ENCODE results near the gene VPS26A.

VPS26A gene

DNA sequence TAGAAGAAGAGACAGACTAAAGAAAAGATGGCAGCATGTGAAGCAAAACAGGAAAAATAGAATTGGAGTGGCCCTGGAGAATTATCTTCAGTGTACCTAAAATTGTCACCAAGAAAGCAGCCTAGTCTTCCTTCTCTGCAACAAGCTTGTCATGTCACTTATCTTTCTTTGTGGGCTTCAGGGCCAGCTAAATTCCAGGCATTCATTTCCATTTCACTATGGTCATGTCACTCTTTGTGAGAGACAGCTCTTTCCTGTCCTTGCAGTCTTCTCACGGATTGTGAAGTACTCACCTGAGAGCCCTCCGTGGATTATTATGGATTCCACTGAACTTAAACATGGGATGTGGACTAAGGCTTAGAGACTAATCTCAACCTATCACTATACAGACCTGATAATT, 87.1 kb downstream of the VPS26A start:
- no peaks in the 10 kb centered on the region for H3K27me3 Mint-ChIP-seq
- H3K27ac Mint-ChIP-seq: no peak overlapping the region
- DNase-seq (ENCODE audit: low spot score in 2 of 2): no peak
- H3K9me3 Mint-ChIP-seq: peaks cover 3% of the 10 kb centered on the region
- H3K4me1 Mint-ChIP-seq: peaks cover 15% of the 10 kb centered on the region
- no peak for ATAC-seq (ENCODE audit: low read depth)
- H3K36me3 Mint-ChIP-seq: peaks cover 15% of the 10 kb centered on the region
- H3K4me3 Mint-ChIP-seq: no peak overlapping the region

DNA sequence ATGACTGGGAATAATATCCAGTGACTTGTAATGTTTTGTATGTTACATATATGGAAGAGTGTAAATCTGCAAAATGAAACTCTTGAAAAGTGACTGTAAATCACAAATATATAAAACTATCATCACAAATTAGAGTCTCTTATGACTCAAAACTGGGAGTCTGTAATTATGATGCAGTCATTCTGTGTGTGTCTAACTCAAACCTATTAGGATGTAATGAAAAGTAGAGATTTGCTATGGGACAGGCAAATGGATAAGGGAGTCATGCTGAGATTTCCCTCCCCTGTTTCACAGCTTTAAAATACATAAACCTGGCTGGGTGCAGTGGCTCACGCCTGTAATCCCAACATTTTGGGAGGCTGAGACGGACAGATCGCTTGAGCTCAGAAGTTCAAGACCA, 87.5 kb downstream of the VPS26A start:
- Mint-ChIP-seq H3K27me3 (no peaks in the 10 kb centered on the region), H3K4me3 (no peak overlapping the region), H3K9me3 (peaks cover 3% of the 10 kb centered on the region), H3K4me1 (peaks cover 15% of the 10 kb centered on the region), H3K36me3 (peaks cover 11% of the 10 kb centered on the region), H3K27ac (no peak overlapping the region)
- no peak for DNase-seq (ENCODE audit: low spot score in 2 of 2)
- ATAC-seq (ENCODE audit: low read depth): no peak

DNA sequence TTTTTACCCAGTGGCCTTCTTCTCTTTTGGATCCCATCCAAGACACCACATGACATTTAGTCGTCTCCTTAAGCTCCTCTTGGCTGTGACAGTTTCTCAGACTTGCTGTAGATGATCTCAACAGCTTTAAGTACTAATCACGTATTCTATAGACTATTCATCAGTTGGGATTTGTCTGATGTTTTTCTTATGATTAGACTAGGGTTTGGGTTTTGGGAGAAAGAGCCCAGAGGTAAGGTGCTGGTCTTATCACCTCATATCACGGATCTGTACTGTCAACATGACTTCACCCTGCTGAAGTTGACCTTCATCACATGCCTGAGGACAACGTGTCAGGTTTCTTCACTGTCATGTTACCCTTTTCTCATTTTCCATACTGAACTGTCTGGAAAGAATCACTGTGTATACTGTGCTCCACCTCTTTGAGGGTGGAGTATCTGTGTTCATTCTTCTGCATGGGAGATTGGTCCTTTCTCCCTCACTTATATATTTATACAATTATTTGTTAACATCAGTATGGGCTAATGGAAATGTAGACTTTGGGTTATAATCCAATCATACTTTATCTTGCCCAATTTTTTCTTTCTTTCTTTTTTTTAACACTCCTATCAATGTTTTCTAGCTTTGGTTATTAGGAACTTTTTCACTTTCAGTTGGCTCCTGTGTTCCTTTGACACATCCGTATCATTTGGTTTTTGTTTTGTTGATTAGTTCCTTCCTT, 89.8 kb downstream of the VPS26A start:
- peaks cover 6% of the 10 kb centered on the region for H3K36me3 Mint-ChIP-seq
- no peak for DNase-seq (ENCODE audit: low spot score in 2 of 2)
- H3K27ac Mint-ChIP-seq: no peak overlapping the region
- no peaks in the 10 kb centered on the region for H3K27me3 Mint-ChIP-seq
- peaks cover 3% of the 10 kb centered on the region for H3K9me3 Mint-ChIP-seq
- H3K4me3 Mint-ChIP-seq: no peak overlapping the region
- no peak for ATAC-seq (ENCODE audit: low read depth)
- peaks cover 13% of the 10 kb centered on the region for H3K4me1 Mint-ChIP-seq

DNA sequence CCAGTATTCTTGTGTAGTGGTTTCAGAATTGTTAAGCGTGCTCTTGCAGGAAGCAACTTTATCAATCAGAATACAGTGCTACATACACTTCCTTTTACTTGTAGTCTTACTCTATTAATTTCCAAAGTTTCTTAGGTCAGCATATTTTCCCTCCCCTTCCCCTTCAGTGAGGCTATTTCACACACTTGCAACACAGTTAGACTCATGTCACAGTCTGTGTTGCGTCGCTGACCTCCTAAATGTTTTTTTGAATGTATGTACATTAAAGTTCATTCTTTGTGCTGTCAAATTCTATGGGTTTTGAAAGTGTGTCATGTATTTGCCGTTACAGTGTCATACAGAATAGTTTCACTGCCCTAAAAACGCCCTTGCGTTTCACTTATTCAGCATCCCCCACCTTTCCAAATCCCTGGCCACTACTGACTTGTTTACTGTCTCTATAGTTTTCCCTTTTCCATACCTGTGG, 90.7 kb downstream of the VPS26A start:
- ATAC-seq (ENCODE audit: low read depth) (no peak), DNase-seq (ENCODE audit: low spot score in 2 of 2) (no peak)
- Mint-ChIP-seq H3K4me3 (no peak overlapping the region), H3K9me3 (peaks cover 3% of the 10 kb centered on the region), H3K4me1 (peaks cover 9% of the 10 kb centered on the region), H3K36me3 (no peaks in the 10 kb centered on the region), H3K27ac (no peak overlapping the region), H3K27me3 (no peaks in the 10 kb centered on the region)

DNA sequence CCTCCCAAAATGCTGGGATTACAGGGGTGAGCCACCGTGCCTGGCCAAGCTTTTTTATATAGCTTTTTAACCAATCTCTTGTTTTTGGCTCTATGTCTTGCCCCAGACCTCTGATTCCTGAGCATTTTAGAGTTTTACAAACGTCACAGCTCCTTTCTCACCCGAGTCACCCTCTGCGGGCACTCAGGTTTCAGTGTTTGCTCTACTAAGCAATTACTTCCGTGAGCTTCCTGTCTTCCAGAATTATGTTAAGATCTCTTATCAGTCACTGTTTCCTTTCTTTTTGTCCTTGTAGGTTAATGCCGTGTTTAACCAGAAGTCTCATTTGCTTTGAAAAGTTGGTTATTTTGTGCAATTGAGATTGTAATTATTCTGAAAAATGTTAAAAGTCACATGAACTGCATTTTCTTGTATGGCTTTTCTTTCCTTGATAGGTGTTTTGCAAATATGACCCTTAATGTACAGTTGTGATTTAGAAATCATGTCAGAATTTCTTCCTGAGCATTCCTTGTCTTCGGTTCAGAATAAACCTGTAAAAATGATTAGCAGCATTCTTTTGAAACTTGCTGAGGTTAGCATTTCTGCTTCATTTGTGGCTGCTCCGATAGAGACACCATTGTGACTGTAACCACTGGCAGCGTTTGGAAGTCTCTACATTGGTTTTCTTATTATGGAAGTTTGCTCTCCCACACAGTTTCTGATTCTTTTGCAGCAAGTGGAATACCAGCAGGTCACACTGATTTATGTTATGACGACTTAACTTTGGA, 91.6 kb downstream of the VPS26A start:
- ATAC-seq (ENCODE audit: low read depth) (no peak), DNase-seq (ENCODE audit: low spot score in 2 of 2) (no peak)

DNA sequence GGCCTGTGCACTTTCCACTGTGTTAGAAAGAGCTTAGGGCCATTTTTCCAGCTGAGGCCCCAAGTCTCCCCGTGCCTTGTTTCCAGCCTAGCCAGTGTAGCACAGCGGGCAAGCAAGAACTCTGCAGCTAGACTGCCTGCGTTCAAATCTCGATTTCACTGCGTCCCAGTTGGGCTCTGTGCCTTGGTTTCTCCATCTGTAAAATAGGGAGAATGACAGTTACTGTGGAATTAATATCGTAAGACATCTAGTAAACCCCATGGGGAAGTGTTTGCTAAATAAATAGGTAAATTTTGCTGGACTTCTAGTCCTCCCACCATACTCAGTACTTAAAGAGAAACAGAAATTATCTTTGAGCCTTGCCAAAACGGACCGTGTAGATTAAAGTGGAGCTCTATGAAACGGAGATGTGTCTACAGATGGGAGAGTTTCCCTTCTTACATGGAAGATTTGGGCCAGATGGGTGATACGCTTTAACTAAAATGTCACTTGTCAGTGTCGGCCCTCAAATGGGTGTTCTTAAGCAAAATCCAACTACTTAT, 92.7 kb downstream of the VPS26A start:
- H3K36me3 Mint-ChIP-seq: no peaks in the 10 kb centered on the region
- peaks cover 13% of the 10 kb centered on the region for H3K4me1 Mint-ChIP-seq
- H3K27me3 Mint-ChIP-seq: no peaks in the 10 kb centered on the region
- ATAC-seq (ENCODE audit: low read depth): no peak
- H3K27ac Mint-ChIP-seq: no peak overlapping the region
- H3K9me3 Mint-ChIP-seq: peaks cover 3% of the 10 kb centered on the region
- no peak overlapping the region for H3K4me3 Mint-ChIP-seq
- DNase-seq (ENCODE audit: low spot score in 2 of 2): no peak

More for the DNA sequence above, 91.6 kb downstream of the VPS26A start:
- Mint-ChIP-seq H3K9me3 (peaks cover 3% of the 10 kb centered on the region), H3K4me3 (no peak overlapping the region), H3K36me3 (no peaks in the 10 kb centered on the region), H3K27ac (no peak overlapping the region), H3K4me1 (peaks cover 11% of the 10 kb centered on the region), H3K27me3 (no peaks in the 10 kb centered on the region)

DNA sequence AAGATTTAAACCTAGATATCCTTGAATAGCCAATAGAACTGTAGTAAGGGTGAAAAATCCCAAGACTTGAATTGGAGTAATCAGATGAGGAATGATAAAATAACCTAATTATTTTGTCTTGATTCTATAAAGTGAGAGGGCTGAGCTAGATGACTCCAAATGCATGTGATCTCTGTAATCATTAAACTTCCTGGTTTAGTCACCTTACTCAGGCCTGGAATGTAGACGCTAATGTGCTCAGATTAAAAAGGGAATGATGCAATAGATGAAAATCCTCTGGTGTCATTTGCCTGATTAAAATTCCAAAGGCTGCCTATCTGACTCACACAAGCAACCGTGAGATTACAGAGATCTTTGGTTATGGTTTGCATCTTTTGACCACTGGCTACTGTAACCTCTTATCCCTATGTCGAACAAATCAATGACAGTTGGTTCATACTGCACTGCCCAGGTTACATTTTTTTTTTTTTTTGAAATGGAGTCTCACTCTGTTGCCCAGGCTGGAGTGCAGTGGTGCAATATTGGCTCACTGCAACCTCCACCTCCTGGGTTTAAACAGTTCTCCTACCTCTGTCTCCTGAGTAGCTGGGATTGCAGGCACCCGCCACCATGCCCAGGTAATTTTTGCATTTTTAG, 93.3 kb downstream of the VPS26A start:
- ATAC-seq (ENCODE audit: low read depth): no peak
- Mint-ChIP-seq H3K36me3 (no peaks in the 10 kb centered on the region), H3K27ac (no peak overlapping the region), H3K9me3 (peaks cover 3% of the 10 kb centered on the region), H3K4me3 (no peak overlapping the region), H3K27me3 (no peaks in the 10 kb centered on the region), H3K4me1 (peaks cover 16% of the 10 kb centered on the region)
- no peak for DNase-seq (ENCODE audit: low spot score in 2 of 2)

DNA sequence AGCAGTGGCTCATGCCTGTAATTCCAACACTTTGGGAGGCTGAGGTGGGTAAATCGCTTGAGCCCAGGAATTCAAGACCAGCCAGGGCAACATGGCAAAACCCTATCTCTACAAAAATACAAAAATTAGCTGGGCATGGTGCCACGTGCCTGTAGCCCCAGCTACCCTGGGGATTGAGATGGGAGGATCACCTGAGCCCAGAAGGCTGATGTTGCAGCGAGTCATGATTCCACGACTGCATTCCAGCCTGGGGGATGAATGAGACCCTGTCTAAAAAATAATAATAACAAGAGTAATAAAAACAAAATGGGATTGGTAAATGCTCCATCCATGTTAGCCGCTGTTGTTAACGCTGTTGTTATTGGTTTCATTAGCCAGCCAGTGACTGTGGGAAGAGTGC, 94.9 kb downstream of the VPS26A start:
- Mint-ChIP-seq H3K4me1 (peaks cover 26% of the 10 kb centered on the region), H3K27ac (no peak overlapping the region), H3K4me3 (no peak overlapping the region), H3K36me3 (no peaks in the 10 kb centered on the region), H3K9me3 (peaks cover 3% of the 10 kb centered on the region), H3K27me3 (no peaks in the 10 kb centered on the region)
- DNase-seq (ENCODE audit: low spot score in 2 of 2) (no peak), ATAC-seq (ENCODE audit: low read depth) (no peak)

DNA sequence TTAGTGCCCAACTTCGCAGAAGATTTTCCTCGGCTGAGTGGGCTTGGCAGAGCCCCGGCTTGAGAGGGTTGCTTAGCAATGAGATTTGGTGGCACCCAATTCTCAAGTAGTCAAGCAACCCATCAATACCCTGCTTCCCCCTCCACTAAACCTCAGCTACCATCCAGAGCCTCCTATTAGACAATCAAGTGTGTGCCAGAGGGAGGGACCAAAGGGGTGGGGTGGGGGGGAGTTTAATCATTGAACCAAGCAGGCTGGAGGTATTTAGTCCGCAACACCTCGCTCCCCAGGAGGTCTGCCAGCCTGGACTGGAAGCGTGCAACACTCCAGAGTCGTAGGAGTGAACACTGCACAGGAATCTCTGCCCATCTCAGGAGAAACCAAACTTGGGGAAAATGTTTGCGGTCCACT, 96.1 kb downstream of the VPS26A start, which contains the start of gene HKDC1:
Gene HKDC1, plus strand, starts transcription at position 292 of the 411 bp plus-strand sequence. Its CDS starts 104 bp downstream, at position 396.
- no peak for DNase-seq (ENCODE audit: low spot score in 2 of 2)
- Mint-ChIP-seq H3K4me1 (peaks cover 25% of the 10 kb centered on the region), H3K27ac (no peak within 1 kb of the TSS), H3K27me3 (no peaks in the 10 kb centered on the region), H3K9me3 (no peaks in the 10 kb centered on the region), H3K36me3 (no peaks in the 10 kb centered on the region), H3K4me3 (no peak within 1 kb of the TSS)
- no peak for ATAC-seq (ENCODE audit: low read depth)

DNA sequence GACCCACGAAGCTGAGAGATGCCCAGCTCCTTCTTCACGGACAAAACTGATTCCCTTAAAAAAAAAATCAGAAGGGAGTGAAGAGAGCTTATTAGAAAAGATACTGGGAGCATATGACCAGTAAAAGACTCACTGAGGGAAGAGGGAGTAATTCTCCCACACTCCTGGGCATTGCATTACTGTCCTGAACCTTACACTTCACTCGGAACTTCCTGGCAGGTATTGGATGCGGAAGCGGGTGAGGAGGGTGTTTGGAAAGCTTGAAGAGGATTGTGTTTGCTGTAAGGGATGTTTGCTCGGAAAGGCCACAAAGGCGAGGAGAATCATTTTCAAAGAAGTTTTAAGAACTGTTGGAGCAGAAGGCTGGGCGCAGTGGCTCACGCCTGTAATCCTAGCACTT, 96.5 kb downstream of the VPS26A start:
- Mint-ChIP-seq H3K9me3 (no peaks in the 10 kb centered on the region), H3K4me1 (peaks cover 26% of the 10 kb centered on the region), H3K36me3 (no peaks in the 10 kb centered on the region), H3K27me3 (no peaks in the 10 kb centered on the region), H3K27ac (no peak overlapping the region), H3K4me3 (no peak overlapping the region)
- DNase-seq (ENCODE audit: low spot score in 2 of 2): no peak
- no peak for ATAC-seq (ENCODE audit: low read depth)

Data from memory B cell (primary cell).